NCI-H1092 treated with DMSO at 0.1 percent for 48 hours (cell line): ENCODE results near the gene EGLN2.
"Not testable (repeated sequence)": the region's sequence is repeated elsewhere in the genome, so short reads cannot be mapped to it uniquely, and the experiment has no call there.

ENCODE experiments used
- DNase-seq: peaks from one replicate; lab custom pipeline; 2025; lab: John Stamatoyannopoulos, UW

EGLN2 gene

GRCh38 chr19:40846722-40847121 is 47.7 kb downstream of the EGLN2 start:
- not testable (repeated sequence) for DNase-seq

GRCh38 chr19:40850277-40850676 is 51.3 kb downstream of the EGLN2 start, which contains the start of gene CYP2A6:
CYP2A6 (minus strand) TSS chr19:40850447; CDS start chr19:40850426, 21 bp downstream.
- not testable (repeated sequence) for DNase-seq

GRCh38 chr19:40852467-40853152 is 53.6 kb downstream of the EGLN2 start:
- not testable (repeated sequence) for DNase-seq
